NCI-H1694 treated with DMSO at 0.1 percent for 48 hours (cell line): ENCODE results near the gene PPP1R7.

ENCODE experiments used
- DNase-seq: peaks from one replicate; lab custom pipeline; 2025; lab: John Stamatoyannopoulos, UW

PPP1R7 gene

DNA sequence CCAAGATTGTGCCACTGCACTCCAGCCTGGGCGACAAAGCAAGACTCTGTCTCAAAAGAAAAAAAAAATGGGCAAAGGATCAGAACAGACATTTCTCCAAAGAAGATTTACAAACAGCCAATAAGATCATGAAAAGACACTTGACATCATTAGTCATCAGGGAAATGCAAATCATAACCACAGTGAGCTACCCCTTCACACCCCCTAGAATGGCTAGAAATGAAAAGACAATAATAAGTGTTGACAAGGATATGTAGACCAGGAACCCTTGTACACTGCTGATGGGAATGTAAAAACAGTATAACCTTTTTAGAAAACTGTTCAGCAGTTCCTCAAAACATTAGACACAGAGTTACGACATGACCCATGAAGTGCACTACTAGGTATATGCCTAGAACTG lies 29.8 kb upstream of the PPP1R7 start:
- DNase-seq, result no peak

DNA sequence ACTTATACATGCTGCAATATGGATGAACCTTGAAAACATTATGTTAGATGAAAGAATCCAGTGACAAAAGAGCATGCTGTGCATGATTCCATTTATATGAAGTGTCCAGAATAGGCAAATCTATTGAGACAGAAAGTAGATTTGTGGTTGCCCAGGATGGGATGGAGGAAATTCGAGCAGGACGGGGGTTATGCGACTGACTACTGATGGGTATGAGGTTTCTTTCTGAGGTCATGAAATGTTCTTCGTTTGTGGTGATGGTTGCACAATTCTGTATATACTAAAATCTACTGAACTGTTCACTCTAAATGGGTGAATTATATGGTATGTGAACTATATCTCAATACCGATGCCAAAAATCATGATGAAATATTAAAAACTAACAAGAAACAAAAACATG lies 29.3 kb upstream of the PPP1R7 start:
- DNase-seq, result no peak

GRCh38 chr2:241122376-241123002 lies 27.8 kb upstream of the PPP1R7 start:
- no peak for DNase-seq

DNA sequence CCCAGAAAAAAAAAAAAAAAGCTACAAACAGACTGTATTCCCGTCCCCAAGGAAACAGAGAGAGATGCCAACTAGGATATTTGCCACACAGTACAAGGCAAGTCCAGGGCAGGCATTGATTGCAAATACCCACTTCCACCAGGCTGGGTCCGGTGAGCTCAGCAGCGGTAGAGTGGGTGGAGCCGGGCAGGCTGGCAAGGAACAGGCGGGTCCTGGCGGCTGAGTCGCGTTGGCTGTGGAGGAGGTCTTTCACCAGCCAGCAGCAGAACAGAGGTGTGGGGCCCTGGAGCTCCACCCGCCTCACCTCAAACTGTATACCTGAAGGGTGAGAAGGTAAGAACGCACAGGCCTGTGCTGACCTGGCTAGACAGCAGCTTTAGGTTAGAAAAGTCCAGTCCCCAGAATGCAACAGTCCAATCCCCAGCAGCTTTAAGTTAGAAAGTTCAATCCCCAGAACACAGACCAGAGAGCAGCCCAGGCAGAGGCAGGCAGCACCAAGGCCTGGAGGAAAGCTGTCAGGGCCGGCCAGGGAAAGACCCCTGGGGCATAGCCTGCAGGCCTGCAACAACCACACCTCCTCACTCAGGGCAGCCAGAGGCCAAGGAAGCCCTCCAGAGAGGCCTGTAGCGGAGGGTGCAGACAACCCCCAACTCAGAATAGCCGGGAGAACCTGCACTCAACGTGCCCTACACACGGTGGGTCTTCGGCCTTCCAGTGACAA lies 26.3 kb upstream of the PPP1R7 start:
- DNase-seq, result no peak

- no peak for DNase-seq
Observed at GRCh38 chr2:241125626-241126025, 24.6 kb upstream of the PPP1R7 start.

DNA sequence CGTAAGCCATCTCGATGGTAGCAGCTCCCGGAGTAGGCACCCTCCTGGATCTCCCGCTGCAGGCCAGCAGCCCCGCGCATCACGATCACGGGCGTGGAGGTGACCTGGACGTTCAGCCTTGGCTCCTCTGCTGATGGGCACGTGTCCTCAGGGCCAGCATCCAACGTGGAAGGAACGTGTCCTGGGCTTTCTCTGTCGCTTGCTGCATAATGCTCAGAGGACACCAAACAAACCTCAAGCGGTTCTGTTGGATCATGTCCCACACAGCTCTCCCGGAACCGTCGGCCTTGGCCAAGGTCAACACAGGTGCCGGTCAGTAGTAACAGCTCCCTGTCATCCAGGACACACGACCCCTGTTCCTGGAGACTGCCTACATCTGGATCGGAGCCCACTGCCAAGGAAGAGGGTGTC lies 24.1 kb upstream of the PPP1R7 start:
- DNase-seq, result no peak

GRCh38 chr2:241126771-241127202 lies 23.5 kb upstream of the PPP1R7 start:
- DNase-seq, result no peak

- DNase-seq, result no peak
Observed at GRCh38 chr2:241128266-241128665, 22.0 kb upstream of the PPP1R7 start.

DNA sequence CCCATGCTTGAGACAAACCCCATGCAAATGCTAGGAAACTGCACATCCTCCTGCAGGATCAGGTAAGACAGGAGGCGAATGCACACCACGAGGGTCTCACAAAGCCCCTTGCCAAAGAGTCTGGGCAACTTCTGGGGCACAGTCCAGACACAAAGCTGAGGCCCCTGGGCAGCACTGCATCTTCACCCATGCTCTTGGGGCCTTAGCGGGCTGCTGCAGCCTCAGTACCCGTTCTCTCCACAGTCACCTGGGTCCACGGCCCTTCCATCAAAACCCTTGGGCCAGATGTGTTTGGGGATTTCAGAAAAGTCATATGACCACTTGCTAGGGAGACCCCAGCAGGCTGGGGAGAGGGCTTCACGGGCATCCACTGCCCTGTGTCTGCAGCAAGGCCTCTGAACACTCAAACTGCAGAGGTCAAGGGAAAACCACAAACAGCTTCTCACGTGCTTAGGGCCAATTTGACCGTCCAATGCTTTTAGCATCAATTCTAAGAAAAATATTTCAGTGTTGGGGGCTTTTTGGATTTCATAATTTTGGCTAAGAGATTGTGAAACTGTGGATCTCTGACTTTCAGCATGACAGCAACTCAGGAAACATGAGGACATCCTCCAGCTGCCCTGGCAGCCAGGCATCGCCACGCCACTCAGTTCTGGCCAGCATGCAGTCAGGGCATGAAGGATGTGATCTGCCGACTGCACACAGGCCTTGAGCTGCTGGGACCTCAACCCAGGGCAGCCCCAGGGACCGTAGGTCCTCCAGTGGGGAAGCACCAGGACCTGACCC lies 21.0 kb upstream of the PPP1R7 start:
- DNase-seq, result no peak

- no peak for DNase-seq
Observed at GRCh38 chr2:241130316-241130715, 20.0 kb upstream of the PPP1R7 start.

- no peak for DNase-seq
Observed at GRCh38 chr2:241131531-241131930, 18.7 kb upstream of the PPP1R7 start.

DNA sequence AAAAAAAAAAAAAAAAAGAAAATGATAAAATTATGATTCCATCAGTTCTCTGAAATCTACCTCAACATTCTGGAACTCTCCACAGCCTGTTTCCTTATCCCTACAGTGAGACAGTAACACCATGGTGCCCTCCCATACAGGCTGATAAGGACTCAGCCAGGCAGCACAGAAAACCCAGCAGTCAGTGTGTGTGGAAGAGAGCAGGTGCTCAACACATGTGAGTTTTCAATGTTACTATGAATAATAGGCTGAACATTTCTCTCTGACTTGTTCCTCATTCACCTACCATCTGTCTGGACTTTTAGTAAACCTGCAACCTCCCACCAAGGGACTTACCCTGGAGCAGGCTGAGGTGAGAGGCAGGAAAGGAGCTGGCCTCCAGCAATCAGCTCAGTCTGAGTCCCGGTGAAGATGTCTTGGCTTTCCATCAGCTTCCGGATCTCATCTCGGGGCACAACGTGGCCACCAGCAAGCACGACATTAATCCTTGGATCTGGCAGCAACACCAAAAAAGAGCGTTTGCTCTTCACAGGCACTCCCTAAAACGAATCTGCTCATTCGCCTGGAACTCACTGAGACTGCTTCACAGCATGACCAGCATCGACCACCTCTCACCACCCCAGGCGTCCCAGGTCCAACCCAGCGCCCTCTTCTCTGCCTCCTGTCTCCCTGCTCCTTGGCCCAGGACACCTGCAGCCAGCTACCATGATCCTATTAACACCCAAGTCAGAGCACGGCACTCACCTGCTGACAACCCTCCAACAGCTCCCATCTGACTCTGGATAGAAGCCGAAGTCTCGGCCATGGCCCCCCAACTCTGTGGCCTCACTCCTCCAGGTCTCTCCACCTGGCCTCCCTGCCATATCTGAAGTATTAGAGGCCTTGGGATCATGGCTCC lies 17.5 kb upstream of the PPP1R7 start:
- DNase-seq, result no peak

- DNase-seq, result no peak
Observed at GRCh38 chr2:241133436-241133820, 16.8 kb upstream of the PPP1R7 start.

- DNase-seq, result no peak
Observed at GRCh38 chr2:241134711-241135110, 15.6 kb upstream of the PPP1R7 start.

DNA sequence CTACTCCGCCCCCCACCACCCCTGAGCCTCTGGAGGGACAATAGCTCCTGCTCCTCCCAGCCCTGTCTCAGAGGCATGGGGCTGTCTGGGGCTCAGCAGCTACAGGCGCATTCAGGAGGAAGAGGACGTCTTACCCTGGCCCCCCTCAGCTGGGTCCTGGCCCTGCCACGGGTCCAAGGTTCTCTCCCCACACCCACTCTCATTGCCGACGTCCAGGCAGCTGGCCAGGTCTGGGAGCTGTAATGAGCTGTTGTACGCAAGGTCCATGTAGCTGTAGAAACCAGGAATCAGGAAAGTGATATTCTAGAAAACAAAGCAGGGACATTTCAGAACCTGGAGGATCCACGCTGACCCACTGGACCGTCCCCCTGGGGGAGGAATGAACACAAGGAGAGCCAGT lies 14.5 kb upstream of the PPP1R7 start:
- no peak for DNase-seq

DNA sequence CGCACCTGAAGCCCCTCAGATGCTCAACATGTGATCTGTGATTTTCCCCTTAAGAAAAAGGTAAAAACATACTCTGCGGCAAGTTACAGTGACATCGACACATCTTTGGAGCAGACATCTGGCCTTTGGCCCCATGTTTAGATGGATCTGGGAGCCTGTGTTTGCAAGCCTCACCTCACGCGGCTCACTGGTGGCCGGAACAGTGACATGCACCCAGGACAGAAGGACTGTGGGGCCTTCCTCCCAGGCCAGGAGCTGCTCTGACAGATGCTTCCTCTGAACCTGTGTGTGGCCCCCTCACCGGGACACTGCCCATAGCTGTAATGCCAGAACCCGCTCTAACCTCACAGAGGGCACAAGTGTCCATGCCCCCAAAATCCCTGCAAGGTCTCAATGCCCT lies 14.1 kb upstream of the PPP1R7 start:
- no peak for DNase-seq

DNA sequence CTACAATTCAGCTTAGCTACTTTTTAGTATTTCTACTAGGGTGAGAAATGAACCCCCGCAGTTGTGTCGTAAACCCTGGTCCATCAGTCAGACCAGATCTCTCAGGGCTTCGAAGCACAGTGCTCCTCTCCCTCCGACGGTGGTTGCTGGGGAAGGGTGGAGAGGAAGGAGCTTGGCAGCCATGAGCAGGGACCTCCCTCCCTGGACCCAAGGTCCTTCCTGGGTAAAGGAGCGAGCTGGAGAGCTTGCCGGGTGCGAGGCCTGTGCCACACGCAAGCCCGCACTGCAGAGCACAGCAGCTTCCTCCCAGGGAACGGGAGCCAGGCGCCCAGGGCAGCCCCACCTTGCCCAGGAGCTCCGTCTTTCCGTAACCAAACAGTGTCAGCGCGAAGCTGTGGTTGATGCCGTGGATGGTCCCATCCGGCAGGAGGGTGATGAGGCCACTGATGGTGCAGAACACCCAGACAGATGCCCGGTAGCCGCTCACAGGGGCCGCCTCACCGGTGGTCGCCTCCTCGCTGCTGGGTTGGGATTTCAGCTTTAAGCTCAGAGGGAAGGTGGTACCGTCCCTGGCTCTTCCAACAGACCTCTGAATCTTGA lies 13.5 kb upstream of the PPP1R7 start:
- no peak for DNase-seq

DNA sequence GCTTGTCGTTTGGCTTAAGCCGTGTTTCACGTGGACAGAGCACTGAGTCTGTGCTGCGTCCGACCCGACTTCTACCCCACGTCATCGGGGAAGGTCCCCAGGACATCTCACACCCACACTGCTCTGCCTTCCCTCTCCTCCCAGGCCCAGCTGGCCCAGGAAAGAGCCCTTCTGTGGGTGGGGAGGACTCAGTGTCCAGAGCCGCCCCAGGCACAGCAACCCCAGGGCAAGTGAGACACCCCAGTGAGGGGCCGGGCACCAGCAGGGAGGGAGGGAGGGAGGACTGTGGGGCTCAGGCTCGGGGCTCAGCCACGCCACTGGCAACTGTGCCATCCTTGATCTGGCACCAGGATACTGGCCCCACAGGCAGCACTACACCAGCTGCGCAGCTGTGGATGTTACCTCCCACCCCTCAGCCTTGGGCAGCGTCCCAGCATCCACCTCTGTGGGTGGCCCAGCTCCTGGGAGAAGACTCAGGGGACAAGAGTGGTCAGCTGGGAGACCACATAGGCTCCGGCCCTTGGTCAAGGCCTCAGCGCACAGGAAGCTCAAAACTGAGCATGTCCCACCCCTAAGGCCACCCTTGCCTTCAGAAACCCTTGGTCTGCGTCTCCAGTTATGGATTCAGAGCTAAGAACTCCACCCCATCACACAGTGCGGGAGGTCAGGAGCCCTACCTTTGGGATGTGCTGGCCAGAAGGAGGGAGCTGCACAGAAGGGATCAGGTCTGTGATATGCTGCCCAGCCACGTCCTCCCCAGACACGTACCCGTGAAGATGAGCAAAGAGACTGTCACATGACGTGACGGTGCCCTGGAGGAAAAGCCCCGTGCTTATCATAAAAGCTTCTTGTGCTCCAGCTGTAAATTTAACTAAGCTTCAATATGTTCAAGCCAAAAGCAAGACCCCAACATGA lies 12.7 kb upstream of the PPP1R7 start:
- DNase-seq, result no peak

- no peak for DNase-seq
Observed at GRCh38 chr2:241138471-241138870, 11.8 kb upstream of the PPP1R7 start.
